ENCODE data around the gene NECTIN1.

The NECTIN1 gene

DNA sequence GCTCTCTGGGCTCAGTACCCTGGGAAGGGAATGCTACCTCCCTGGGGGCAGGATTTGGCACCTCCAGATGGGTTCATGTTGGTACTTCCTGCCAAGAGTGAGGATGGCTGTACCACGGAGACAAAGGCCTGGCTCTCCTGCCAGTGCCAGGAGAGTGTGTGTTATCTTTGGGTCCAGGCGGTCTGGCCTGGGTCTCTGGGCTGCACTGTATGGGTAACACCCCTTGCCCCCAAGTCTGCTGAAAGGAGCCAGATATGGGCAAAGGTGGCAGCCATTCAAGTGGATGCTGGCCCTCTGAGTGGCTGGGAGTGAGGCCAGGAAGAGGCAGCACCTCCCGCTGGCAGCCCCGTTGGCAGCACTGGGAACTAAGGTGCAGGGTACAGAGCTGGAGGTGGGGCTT lies 91.5 kb downstream of the NECTIN1 start:
- Histone ChIP-seq H3K9ac (ENCODE audit: low read length in 5 of 5) (no peak overlapping the region), H3K36me3 (ENCODE audit: control insufficient read depth in 5 of 5, insufficient read depth in 5 of 5, low read length in 5 of 5) (no peaks in the 10 kb centered on the region), H3K4me3 (ENCODE audit: low read depth in 1 of 5, low read length in 5 of 5) (no peak overlapping the region), H3K27me3 (ENCODE audit: control insufficient read depth in 5 of 5, insufficient read depth in 4 of 5, low read length in 5 of 5) (no peaks in the 10 kb centered on the region), H3K4me1 (ENCODE audit: control insufficient read depth in 5 of 5, insufficient read depth in 5 of 5, low read length in 5 of 5) (peaks cover 0 to 5% (median 0%) of the 10 kb centered on the region in 5 donors), H3K27ac (ENCODE audit: low read depth, low read length) (no peak overlapping the region), H3K9me3 (ENCODE audit: control insufficient read depth in 5 of 5, low read length in 5 of 5) (no peaks in the 10 kb centered on the region)

DNA sequence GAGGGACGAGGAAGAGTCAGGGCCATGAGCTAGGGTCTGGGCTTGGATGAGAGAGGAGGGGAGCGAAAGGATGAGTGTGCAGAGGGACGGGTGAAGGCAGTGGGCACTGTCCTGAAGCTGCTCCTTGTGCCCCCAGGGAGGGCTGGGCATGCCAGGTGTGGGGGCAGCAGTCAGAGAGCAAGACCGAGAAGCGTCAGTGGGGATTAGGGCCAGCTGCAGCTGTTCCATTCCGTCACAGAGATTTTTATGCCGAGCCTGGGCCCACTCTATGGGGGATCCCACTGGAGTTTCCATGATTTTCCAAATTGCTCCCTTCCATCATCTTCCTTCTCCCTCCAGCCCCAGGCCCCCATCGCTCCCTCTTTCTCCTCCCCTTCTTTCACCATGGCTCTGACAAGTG lies 93.2 kb downstream of the NECTIN1 start:
- Histone ChIP-seq H3K4me3 (ENCODE audit: low read depth in 1 of 5, low read length in 5 of 5) (no peak overlapping the region), H3K36me3 (ENCODE audit: control insufficient read depth in 5 of 5, insufficient read depth in 5 of 5, low read length in 5 of 5) (no peaks in the 10 kb centered on the region), H3K9ac (ENCODE audit: low read length in 5 of 5) (no peak overlapping the region), H3K27ac (ENCODE audit: low read depth, low read length) (no peak overlapping the region), H3K4me1 (ENCODE audit: control insufficient read depth in 5 of 5, insufficient read depth in 5 of 5, low read length in 5 of 5) (peaks cover 0 to 5% (median 0%) of the 10 kb centered on the region in 5 donors), H3K9me3 (ENCODE audit: control insufficient read depth in 5 of 5, low read length in 5 of 5) (no peaks in the 10 kb centered on the region), H3K27me3 (ENCODE audit: control insufficient read depth in 5 of 5, insufficient read depth in 4 of 5, low read length in 5 of 5) (no peaks in the 10 kb centered on the region)

DNA sequence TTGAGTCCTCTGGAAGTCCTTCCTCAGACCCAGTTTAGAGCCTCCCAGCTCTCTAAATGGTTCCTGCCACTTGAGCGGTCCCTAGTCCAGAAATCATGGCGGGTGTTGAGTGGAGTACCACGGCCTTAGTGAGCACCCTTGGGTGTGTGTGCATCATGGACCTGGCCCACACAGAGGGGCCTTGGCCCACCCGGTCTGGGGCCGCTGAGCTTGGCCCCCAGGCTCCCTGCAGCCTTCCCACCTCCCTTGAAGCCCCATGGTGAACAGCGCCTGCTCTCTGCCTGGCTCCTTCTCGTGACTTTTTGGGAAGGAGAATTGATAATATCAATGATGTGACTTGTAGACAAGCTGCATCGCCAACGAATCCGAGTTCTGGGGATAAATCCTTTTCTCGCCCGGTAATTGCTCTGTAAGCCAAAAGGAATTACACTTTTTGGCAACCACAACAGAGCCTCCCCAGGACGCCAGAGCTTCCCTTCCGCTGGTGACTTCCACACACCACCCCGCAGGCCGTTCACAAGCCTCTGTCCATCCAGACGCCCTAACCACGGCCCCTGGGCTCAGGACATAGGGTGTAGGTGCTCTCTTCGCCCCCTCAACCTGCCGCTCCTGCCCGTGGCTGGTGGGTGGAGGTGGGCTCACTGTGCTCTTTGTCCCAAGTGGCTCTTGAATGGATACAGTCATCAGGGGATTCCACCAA lies 93.8 kb downstream of the NECTIN1 start:
- Histone ChIP-seq H3K27me3 (ENCODE audit: control insufficient read depth in 5 of 5, insufficient read depth in 4 of 5, low read length in 5 of 5) (peaks cover 0 to 2% (median 0%) of the 10 kb centered on the region in 5 donors), H3K27ac (ENCODE audit: low read depth, low read length) (no peak overlapping the region), H3K4me1 (ENCODE audit: control insufficient read depth in 5 of 5, insufficient read depth in 5 of 5, low read length in 5 of 5) (peaks cover 0 to under 1% (median 0%) of the 10 kb centered on the region in 5 donors), H3K4me3 (ENCODE audit: low read depth in 1 of 5, low read length in 5 of 5) (no peak overlapping the region), H3K36me3 (ENCODE audit: control insufficient read depth in 5 of 5, insufficient read depth in 5 of 5, low read length in 5 of 5) (no peaks in the 10 kb centered on the region), H3K9me3 (ENCODE audit: control insufficient read depth in 5 of 5, low read length in 5 of 5) (no peaks in the 10 kb centered on the region), H3K9ac (ENCODE audit: low read length in 5 of 5) (no peak overlapping the region)

DNA sequence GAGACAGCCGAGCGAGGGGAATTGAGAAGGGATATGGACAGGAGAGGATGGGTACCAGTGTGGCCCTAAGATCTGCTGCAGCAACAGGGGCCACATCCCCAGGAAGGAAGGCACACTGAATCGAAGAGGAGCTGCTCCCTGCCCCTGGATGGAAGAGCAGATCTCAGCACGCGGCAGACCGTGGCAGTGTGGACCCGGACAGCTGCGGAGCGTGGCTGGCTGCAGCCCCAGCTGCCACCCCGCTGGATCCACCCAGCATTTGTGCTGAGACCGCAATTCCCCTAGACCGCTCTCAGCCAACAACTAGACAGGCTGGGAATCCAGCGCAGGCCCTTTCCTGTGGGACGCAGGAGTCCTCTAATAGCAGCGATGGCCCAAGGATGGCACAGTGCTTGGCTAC lies 94.7 kb downstream of the NECTIN1 start:
- H3K27ac ChIP-seq (ENCODE audit: low read depth, low read length), result no peak overlapping the region
- no peak overlapping the region for H3K4me3 ChIP-seq (ENCODE audit: low read depth in 1 of 5, low read length in 5 of 5)
- H3K9ac ChIP-seq (ENCODE audit: low read length in 5 of 5), result no peak overlapping the region
- peaks cover 0 to 5% (median 3%) of the 10 kb centered on the region in 5 donors for H3K27me3 ChIP-seq (ENCODE audit: control insufficient read depth in 5 of 5, insufficient read depth in 4 of 5, low read length in 5 of 5)
- H3K9me3 ChIP-seq (ENCODE audit: control insufficient read depth in 5 of 5, low read length in 5 of 5), result no peaks in the 10 kb centered on the region
- H3K4me1 ChIP-seq (ENCODE audit: control insufficient read depth in 5 of 5, insufficient read depth in 5 of 5, low read length in 5 of 5), result no peaks in the 10 kb centered on the region
- no peaks in the 10 kb centered on the region for H3K36me3 ChIP-seq (ENCODE audit: control insufficient read depth in 5 of 5, insufficient read depth in 5 of 5, low read length in 5 of 5)

DNA sequence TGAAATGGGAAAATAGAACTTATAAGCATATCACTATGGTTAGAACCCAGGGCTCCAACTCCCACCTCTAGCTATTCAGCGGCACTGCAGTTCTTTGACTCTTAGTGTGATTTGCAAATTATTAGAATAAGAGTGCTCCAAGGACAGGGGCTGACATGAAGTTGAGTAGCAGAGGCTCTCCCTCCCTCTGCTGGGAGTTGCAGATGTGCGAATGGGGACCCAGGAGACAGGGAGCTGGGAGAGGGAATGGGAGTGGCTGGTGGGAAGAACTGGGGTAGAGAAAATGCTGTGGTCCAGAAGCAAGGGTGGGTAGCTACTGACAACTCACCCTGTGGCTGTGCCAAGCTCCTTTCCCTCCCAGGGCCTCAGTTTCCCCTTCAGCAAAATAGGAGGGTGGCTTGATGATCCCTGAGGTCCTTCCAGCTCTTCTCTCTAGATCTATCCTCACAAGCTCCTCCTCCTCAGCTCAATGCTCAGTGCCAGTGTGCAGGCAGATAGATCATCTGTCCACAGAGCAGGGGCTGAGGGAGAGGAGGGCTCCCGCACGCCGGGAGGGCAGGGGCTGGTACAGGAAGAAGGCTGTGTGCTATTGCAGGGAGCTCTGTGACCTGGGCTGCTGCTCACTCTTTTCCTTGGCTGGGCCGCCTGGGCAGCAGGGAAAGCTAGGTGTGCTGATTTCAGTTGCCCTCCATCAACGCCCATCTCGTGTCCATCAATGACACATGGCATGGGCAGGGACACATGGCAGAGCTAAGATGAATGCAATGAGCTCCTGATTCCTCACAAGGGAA lies 99.0 kb downstream of the NECTIN1 start:
- Histone ChIP-seq H3K27ac (ENCODE audit: low read depth, low read length) (no peak overlapping the region), H3K9me3 (ENCODE audit: control insufficient read depth in 5 of 5, low read length in 5 of 5) (no peaks in the 10 kb centered on the region), H3K9ac (ENCODE audit: low read length in 5 of 5) (no peak overlapping the region)

DNA sequence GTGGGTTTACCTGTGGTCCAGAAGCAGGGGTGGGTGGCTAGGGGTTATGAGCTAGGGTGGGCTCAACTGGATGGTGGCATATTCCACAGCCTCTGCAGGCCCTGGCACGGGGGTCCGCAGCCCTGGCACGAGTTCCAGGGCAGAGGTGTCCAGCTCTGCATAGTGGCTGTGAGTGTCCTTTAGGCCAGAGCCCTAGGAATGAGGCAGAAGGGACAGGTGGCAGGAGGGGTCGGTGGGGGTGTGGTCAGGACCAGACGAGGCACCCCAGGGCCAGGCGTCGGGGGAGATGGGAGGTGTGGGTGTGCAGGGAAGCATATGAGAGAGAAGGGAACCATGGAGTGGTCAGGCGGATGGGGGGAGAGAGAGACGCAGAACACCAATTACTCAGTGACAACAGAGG lies 99.9 kb downstream of the NECTIN1 start:
- H3K27ac ChIP-seq (ENCODE audit: low read depth, low read length), result no peak overlapping the region
- peaks cover 0 to 28% (median 19%) of the 10 kb centered on the region in 5 donors for H3K4me1 ChIP-seq (ENCODE audit: control insufficient read depth in 5 of 5, insufficient read depth in 5 of 5, low read length in 5 of 5)
- H3K9me3 ChIP-seq (ENCODE audit: control insufficient read depth in 5 of 5, low read length in 5 of 5), result no peaks in the 10 kb centered on the region
- H3K36me3 ChIP-seq (ENCODE audit: control insufficient read depth in 5 of 5, insufficient read depth in 5 of 5, low read length in 5 of 5), result no peaks in the 10 kb centered on the region
- H3K4me3 ChIP-seq (ENCODE audit: low read depth in 1 of 5, low read length in 5 of 5), result no peak overlapping the region
- H3K27me3 ChIP-seq (ENCODE audit: control insufficient read depth in 5 of 5, insufficient read depth in 4 of 5, low read length in 5 of 5), result peaks cover 0 to 7% (median 5%) of the 10 kb centered on the region in 5 donors
- H3K9ac ChIP-seq (ENCODE audit: low read length in 5 of 5), result no peak overlapping the region

More for the DNA sequence above, 99.0 kb downstream of the NECTIN1 start:
- H3K27me3 ChIP-seq (ENCODE audit: control insufficient read depth in 5 of 5, insufficient read depth in 4 of 5, low read length in 5 of 5), result peaks cover 0 to 7% (median 5%) of the 10 kb centered on the region in 5 donors
- peaks cover 0 to 21% (median 17%) of the 10 kb centered on the region in 5 donors for H3K4me1 ChIP-seq (ENCODE audit: control insufficient read depth in 5 of 5, insufficient read depth in 5 of 5, low read length in 5 of 5)
- no peaks in the 10 kb centered on the region for H3K36me3 ChIP-seq (ENCODE audit: control insufficient read depth in 5 of 5, insufficient read depth in 5 of 5, low read length in 5 of 5)
- no peak overlapping the region for H3K4me3 ChIP-seq (ENCODE audit: low read depth in 1 of 5, low read length in 5 of 5)

DNA sequence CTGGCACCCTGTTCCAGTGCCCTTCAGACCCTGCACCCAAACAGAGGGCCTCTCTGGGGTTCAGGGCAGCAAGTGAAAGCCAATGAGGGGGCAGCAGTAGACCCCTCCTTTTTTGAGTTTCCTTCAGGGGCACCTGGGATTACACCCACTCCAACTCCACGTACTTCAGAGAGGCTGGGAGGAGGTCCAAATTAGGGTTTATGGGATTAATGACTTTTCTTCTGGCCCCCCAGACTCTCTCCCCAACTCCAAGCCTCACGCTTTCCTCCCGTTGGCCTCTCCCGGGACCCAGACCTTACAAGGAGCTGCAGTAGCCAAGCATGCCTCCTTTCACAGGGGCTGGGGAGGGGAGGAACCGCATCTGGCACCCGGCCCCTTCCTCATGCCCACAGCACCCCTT lies 101.7 kb downstream of the NECTIN1 start:
- Histone ChIP-seq H3K36me3 (ENCODE audit: control insufficient read depth in 5 of 5, insufficient read depth in 5 of 5, low read length in 5 of 5) (no peaks in the 10 kb centered on the region), H3K4me3 (ENCODE audit: low read depth in 1 of 5, low read length in 5 of 5) (no peak overlapping the region), H3K4me1 (ENCODE audit: control insufficient read depth in 5 of 5, insufficient read depth in 5 of 5, low read length in 5 of 5) (peaks cover 0 to 28% (median 19%) of the 10 kb centered on the region in 5 donors), H3K27ac (ENCODE audit: low read depth, low read length) (no peak overlapping the region), H3K9me3 (ENCODE audit: control insufficient read depth in 5 of 5, low read length in 5 of 5) (no peaks in the 10 kb centered on the region), H3K9ac (ENCODE audit: low read length in 5 of 5) (no peak overlapping the region), H3K27me3 (ENCODE audit: control insufficient read depth in 5 of 5, insufficient read depth in 4 of 5, low read length in 5 of 5) (peaks cover 0 to 12% (median 5%) of the 10 kb centered on the region in 5 donors)

DNA sequence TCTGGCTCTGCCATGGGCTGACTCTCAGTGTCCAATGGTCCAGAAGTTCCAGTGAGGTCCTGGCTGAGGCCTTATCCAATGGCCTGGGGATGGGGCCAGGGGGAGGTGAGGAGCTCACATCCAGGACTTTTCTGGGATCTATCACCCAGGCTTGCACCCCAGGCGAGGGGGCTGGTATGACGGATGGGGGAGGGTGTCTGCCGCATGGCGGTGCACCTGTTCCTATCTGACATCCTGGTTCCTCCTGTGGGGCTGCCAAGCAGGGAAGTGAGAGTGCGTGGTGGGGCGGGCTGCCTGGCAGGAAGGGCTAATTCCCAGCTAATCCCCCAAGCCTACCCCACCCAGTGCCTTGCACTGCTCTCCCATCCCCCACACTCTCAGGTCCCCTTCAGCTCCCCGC lies 102.1 kb downstream of the NECTIN1 start:
- Histone ChIP-seq H3K27me3 (ENCODE audit: control insufficient read depth in 5 of 5, insufficient read depth in 4 of 5, low read length in 5 of 5) (peaks cover 0 to 12% (median 5%) of the 10 kb centered on the region in 5 donors), H3K27ac (ENCODE audit: low read depth, low read length) (no peak overlapping the region), H3K36me3 (ENCODE audit: control insufficient read depth in 5 of 5, insufficient read depth in 5 of 5, low read length in 5 of 5) (no peaks in the 10 kb centered on the region)

DNA sequence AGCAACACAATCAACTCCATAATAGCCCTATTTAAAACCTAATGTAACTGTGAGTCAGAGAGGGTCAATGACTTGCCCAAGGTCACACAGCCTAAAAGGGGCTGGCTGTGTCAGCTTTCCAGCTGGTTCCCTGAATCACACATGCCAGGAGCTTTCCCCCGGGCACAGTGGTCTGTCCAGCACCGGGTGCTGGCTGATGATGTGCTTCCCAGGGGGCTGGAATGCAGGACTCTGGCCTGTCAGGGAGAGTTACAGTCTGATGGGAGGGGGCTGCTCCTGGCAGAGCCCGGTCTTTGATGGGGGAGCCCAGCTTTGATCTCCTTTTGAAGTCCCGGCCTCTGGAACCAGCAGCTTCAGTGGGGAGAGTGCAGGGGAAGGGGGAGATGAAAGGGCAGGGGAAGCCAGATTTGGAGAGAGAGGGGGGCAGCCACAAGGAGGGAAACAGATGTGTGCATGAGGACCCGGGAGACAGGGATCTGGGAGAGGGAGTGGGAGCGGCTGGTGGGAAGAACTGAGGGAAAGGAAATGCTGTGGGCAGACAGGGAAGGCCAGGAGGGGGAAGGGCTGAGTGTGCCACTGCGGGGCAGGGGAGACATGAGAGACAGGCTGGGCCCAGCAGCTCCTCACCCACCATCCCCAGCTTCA lies 102.7 kb downstream of the NECTIN1 start:
- Histone ChIP-seq H3K9me3 (ENCODE audit: control insufficient read depth in 5 of 5, low read length in 5 of 5) (no peaks in the 10 kb centered on the region), H3K27ac (ENCODE audit: low read depth, low read length) (no peak overlapping the region), H3K4me1 (ENCODE audit: control insufficient read depth in 5 of 5, insufficient read depth in 5 of 5, low read length in 5 of 5) (peaks cover 0 to 28% (median 19%) of the 10 kb centered on the region in 5 donors), H3K36me3 (ENCODE audit: control insufficient read depth in 5 of 5, insufficient read depth in 5 of 5, low read length in 5 of 5) (no peaks in the 10 kb centered on the region), H3K4me3 (ENCODE audit: low read depth in 1 of 5, low read length in 5 of 5) (no peak overlapping the region), H3K27me3 (ENCODE audit: control insufficient read depth in 5 of 5, insufficient read depth in 4 of 5, low read length in 5 of 5) (peaks cover 0 to 12% (median 5%) of the 10 kb centered on the region in 5 donors), H3K9ac (ENCODE audit: low read length in 5 of 5) (no peak overlapping the region)

More for the DNA sequence above, 102.1 kb downstream of the NECTIN1 start:
- H3K9me3 ChIP-seq (ENCODE audit: control insufficient read depth in 5 of 5, low read length in 5 of 5), result no peaks in the 10 kb centered on the region
- H3K4me1 ChIP-seq (ENCODE audit: control insufficient read depth in 5 of 5, insufficient read depth in 5 of 5, low read length in 5 of 5), result peaks cover 0 to 28% (median 19%) of the 10 kb centered on the region in 5 donors
- H3K4me3 ChIP-seq (ENCODE audit: low read depth in 1 of 5, low read length in 5 of 5), result no peak overlapping the region
- H3K9ac ChIP-seq (ENCODE audit: low read length in 5 of 5), result no peak overlapping the region

Data from subcutaneous abdominal adipose tissue (tissue), 5 donors.